IPS-20b (cell line): Measurements from ENCODE around the gene GIT2.
"Not testable (repeated sequence)": the region's sequence is repeated elsewhere in the genome, so short reads cannot be mapped to it uniquely, and the experiment has no call there.

Source experiments
- H3K27ac ChIP-seq: one replicate; pipeline ENCODE4 v1.5.1; 2013; ENCODE audit warnings: low read length
- H3K27me3 ChIP-seq: 2 replicates; pipeline ENCODE4 v1.6.1; 2013; ENCODE audit warnings: mild to moderate bottlenecking, low read length, inconsistent platforms; ENCODE audit not compliant: insufficient read depth
- H3K36me3 ChIP-seq: 2 replicates; pipeline ENCODE4 v1.6.1; 2013; ENCODE audit warnings: low read depth, mild to moderate bottlenecking, inconsistent platforms, low read length, moderate library complexity; ENCODE audit not compliant: insufficient read depth
- H3K4me1 ChIP-seq: 2 replicates; pipeline ENCODE4 v1.6.1; 2013; ENCODE audit warnings: mild to moderate bottlenecking, control low read depth, inconsistent platforms, low read length, moderate library complexity; ENCODE audit not compliant: insufficient read depth
- H3K4me3 ChIP-seq: 2 replicates; pipeline ENCODE4 v1.5.1; 2013; ENCODE audit warnings: mild to moderate bottlenecking, low read length, inconsistent platforms
- H3K9ac ChIP-seq: 2 replicates; pipeline ENCODE4 v1.6.1; 2013; ENCODE audit warnings: low read depth, mild to moderate bottlenecking, inconsistent platforms, low read length, moderate library complexity
- H3K9me3 ChIP-seq: 2 replicates; pipeline ENCODE4 v1.6.1; 2013; ENCODE audit warnings: mild to moderate bottlenecking, low read depth, low read length, inconsistent platforms; ENCODE audit not compliant: insufficient read depth

GIT2 gene

GRCh38 chr12:110023059-110023980, 27.2 kb upstream of the GIT2 start:
- no peak overlapping the region for H3K27ac ChIP-seq
- no peaks in the 10 kb centered on the region for H3K9me3 ChIP-seq
- peaks cover 14% of the 10 kb centered on the region; the same call in 1 of the 2 replicates for H3K36me3 ChIP-seq

DNA sequence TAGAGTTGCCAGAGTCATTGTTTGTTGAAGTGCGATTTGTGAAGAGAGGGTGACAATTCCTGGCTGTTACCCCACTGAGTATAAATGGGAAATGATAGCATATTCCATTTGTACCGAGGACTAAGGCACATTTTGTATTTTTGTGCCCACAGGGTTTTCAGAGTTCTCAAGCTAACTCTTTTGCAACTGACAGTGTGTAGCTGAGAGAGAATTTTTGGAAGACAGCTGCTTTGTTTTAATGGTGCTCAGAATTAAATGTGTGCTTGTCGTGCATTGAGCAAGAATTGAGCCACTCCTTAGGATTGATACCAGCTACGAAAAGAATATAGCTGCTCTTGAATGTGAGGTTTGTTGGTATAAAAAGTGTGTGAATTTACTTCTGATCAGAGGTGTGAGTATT, 24.8 kb upstream of the GIT2 start:
- Histone ChIP-seq H3K9me3 (no peaks in the 10 kb centered on the region), H3K4me1 (peaks cover 13% of the 10 kb centered on the region; the same call in 1 of the 2 replicates), H3K4me3 (no peak overlapping the region), H3K27ac (no peak overlapping the region), H3K36me3 (peaks cover 5% of the 10 kb centered on the region; the same call in 1 of the 2 replicates), H3K27me3 (no peaks in the 10 kb centered on the region), H3K9ac (no peak overlapping the region)

More at GRCh38 chr12:110023059-110023980, 27.2 kb upstream of the GIT2 start:
- Histone ChIP-seq H3K4me1 (peaks cover 13% of the 10 kb centered on the region; the same call in 1 of the 2 replicates), H3K27me3 (no peaks in the 10 kb centered on the region), H3K4me3 (no peak overlapping the region), H3K9ac (no peak overlapping the region)

GRCh38 chr12:110015132-110015531, 19.0 kb upstream of the GIT2 start:
- Histone ChIP-seq H3K9ac (no peak overlapping the region), H3K27me3 (no peaks in the 10 kb centered on the region), H3K4me3 (no peak overlapping the region), H3K4me1 (no peaks in the 10 kb centered on the region), H3K9me3 (no peaks in the 10 kb centered on the region), H3K36me3 (peaks cover 10% of the 10 kb centered on the region; the same call in 1 of the 2 replicates), H3K27ac (no peak overlapping the region)

DNA sequence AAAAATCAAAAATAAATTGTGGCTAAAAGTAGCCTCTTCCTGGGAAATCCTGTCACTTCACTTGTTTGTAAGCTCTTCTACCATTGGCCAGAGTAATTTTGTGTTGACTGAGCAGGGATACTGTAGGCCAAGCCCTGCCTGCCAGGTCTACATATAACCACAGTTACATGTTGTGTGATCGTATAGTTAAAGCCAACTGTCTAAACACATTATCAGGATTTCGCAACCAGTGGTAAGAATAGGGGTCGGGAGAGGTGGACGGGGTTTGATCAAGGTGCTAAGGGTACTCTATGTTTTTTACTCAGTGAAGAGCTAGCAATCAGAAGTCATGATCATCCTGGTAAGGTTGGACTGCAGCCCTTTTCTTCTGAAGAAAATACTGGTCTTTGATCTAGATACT, 16.5 kb upstream of the GIT2 start:
- H3K9me3 ChIP-seq, result no peaks in the 10 kb centered on the region
- no peaks in the 10 kb centered on the region for H3K27me3 ChIP-seq
- H3K36me3 ChIP-seq, result 0 out of 2 replicates have a peak, but pooled peaks cover 4% of the 10 kb centered on the region
- no peak overlapping the region for H3K4me3 ChIP-seq
- H3K27ac ChIP-seq, result no peak overlapping the region
- H3K9ac ChIP-seq, result no peak overlapping the region
- no peaks in the 10 kb centered on the region for H3K4me1 ChIP-seq

DNA sequence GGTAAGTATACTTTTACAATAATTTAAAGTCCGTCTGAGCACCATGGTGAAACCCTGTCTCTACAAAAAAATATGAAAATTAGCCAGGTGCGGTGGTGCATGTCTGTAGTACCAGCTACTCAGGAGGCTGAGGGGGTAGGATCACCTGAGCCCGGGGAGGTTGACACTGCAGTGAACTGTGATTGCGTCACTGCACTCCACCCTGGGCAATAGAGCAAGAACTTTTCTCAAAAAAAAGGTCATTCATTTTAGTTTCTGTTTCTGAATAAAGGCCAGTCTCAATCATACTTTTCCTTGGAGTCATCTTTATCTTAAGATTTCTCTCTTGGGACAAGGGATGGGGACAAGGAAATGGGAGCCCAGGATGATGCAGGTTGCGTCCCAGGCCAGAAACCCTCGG, 16.0 kb upstream of the GIT2 start:
- Histone ChIP-seq H3K27ac (no peak overlapping the region), H3K4me1 (no peaks in the 10 kb centered on the region), H3K9ac (no peak overlapping the region), H3K4me3 (no peak overlapping the region), H3K9me3 (no peaks in the 10 kb centered on the region), H3K36me3 (0 out of 2 replicates have a peak, but pooled peaks cover 4% of the 10 kb centered on the region), H3K27me3 (no peaks in the 10 kb centered on the region)

GRCh38 chr12:110010853-110011723, 14.9 kb upstream of the GIT2 start:
- H3K4me1 ChIP-seq, result no peaks in the 10 kb centered on the region
- H3K27ac ChIP-seq, result no peak overlapping the region

GRCh38 chr12:110008681-110009398, 12.7 kb upstream of the GIT2 start:
- not testable (repeated sequence) for H3K9me3 ChIP-seq, H3K36me3 ChIP-seq, H3K4me3 ChIP-seq, H3K9ac ChIP-seq, H3K27me3 ChIP-seq, H3K27ac ChIP-seq, H3K4me1 ChIP-seq

More at GRCh38 chr12:110010853-110011723, 14.9 kb upstream of the GIT2 start:
- 0 out of 2 replicates have a peak, but pooled peaks cover 4% of the 10 kb centered on the region for H3K36me3 ChIP-seq
- no peak overlapping the region for H3K9ac ChIP-seq
- H3K27me3 ChIP-seq, result no peaks in the 10 kb centered on the region
- no peaks in the 10 kb centered on the region for H3K9me3 ChIP-seq
- no peak overlapping the region for H3K4me3 ChIP-seq

- H3K9ac ChIP-seq, result no peak overlapping the region
- no peaks in the 10 kb centered on the region for H3K36me3 ChIP-seq
- H3K9me3 ChIP-seq, result no peaks in the 10 kb centered on the region
- no peaks in the 10 kb centered on the region for H3K27me3 ChIP-seq
- no peaks in the 10 kb centered on the region for H3K4me1 ChIP-seq
- H3K4me3 ChIP-seq, result no peak overlapping the region
- H3K27ac ChIP-seq, result no peak overlapping the region
These were observed 11.7 kb upstream of the GIT2 start for GRCh38 chr12:110007881-110008280.

- H3K4me1 ChIP-seq, result no peaks in the 10 kb centered on the region
- no peaks in the 10 kb centered on the region for H3K9me3 ChIP-seq
- no peak overlapping the region for H3K4me3 ChIP-seq
- no peak overlapping the region for H3K9ac ChIP-seq
- H3K27ac ChIP-seq, result no peak overlapping the region
- H3K27me3 ChIP-seq, result peaks cover 4% of the 10 kb centered on the region; the same call in 1 of the 2 replicates
- H3K36me3 ChIP-seq, result no peaks in the 10 kb centered on the region
These were observed 9.9 kb upstream of the GIT2 start for GRCh38 chr12:110006115-110006514.

- Histone ChIP-seq H3K4me3 (no peak overlapping the region), H3K4me1 (no peaks in the 10 kb centered on the region), H3K9me3 (no peaks in the 10 kb centered on the region), H3K36me3 (no peaks in the 10 kb centered on the region), H3K27me3 (peaks cover 11% of the 10 kb centered on the region), H3K27ac (no peak overlapping the region), H3K9ac (no peak overlapping the region)
These were observed 9.3 kb upstream of the GIT2 start for GRCh38 chr12:110005319-110005973.

DNA sequence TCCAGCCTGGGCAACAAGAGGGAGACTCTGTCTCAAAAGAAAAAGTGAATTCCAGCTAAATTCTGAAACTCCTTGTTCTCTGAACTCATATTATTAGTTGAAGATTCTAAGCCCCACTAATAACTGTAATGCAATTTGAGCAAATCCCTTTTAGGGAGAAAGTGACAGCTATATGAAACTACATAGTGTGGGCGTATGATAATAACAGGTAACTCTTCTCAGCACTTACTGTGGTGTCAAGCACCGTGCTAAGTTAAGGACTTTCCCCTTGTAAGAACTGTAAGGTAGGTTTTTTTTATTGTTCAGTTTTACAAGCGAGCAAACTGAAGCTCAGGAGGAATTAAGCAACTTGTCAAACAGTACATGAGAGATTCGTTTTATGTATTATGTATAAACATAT, 8.4 kb upstream of the GIT2 start:
- Histone ChIP-seq H3K36me3 (no peaks in the 10 kb centered on the region), H3K27me3 (peaks cover 20% of the 10 kb centered on the region), H3K27ac (no peak overlapping the region), H3K9ac (no peak overlapping the region), H3K9me3 (no peaks in the 10 kb centered on the region), H3K4me3 (no peak overlapping the region), H3K4me1 (no peaks in the 10 kb centered on the region)
